Measurements from ENCODE around the gene PSPC1.
"Not testable (repeated sequence)": the region's sequence is repeated elsewhere in the genome, so short reads cannot be mapped to it uniquely, and the experiment has no call there.

The PSPC1 gene, protein sequence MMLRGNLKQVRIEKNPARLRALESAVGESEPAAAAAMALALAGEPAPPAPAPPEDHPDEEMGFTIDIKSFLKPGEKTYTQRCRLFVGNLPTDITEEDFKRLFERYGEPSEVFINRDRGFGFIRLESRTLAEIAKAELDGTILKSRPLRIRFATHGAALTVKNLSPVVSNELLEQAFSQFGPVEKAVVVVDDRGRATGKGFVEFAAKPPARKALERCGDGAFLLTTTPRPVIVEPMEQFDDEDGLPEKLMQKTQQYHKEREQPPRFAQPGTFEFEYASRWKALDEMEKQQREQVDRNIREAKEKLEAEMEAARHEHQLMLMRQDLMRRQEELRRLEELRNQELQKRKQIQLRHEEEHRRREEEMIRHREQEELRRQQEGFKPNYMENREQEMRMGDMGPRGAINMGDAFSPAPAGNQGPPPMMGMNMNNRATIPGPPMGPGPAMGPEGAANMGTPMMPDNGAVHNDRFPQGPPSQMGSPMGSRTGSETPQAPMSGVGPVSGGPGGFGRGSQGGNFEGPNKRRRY

DNA sequence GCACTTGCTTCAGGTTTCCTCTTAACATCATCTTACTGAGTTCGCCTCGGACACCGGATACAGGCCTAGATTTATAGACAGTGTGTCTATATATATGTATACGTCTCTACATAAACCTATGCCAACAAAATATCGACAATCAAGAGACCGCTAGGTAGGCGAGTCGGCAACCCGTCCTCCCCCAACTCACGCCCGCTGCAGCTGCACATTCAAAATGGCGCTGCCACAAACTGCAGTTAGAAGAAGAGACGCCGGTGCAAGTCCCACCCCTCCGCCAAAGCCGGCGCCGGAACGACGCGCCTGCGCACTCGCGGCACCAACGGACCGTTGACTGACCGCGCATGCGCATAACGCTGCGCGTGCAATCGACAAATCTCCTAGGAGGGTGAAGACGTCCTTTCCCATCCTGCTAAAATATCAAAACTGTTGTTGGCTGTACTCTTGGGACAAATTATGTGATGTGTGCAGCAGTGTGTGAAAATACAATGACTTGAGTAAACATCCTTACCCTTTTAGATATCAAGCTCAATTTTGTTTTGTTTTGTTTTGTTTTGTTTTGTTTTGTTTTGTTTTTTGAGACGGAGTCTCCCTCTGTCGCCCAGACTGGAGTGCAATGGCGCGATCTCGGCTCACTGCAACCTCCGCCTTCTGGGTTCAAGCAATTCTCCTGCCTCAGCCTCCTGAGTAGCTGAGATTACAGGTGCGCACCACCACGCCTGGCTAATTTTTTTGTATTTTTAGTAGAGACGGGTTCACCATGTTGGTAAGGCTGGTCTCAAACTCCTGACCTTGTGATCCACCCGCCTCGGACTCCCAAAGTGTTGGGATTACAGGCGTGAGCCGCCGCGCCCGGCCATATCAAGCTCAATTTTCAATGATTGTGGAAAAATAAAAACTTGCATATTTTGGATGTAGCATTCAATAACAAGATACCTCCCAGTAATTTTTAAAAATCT is at the start of gene PSPC1:
PSPC1 (minus strand) TSS at position 219 of the 956 bp plus-strand sequence; CDS start at position 31, 188 bp downstream.
- peak; percentile 97 for DNase-seq

DNA sequence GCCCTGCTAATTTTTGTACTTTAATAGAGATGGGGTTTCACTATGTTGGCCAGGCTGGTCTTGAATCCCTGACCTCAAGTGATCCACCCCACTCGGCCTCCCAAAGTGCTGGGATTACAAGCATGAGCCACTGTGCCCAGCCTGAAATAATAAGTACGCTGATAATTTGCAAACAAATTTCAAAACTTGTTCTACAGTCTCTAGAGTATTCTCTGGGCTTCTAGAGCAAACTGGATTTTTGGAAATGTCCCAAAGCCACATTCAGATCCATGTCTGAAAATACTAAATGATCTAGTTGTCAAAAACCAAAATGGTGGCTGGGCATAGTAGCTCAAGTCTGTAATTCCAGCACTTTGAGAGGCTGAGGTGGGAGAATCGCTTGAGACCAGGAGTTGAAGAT is 39.9 kb upstream of the PSPC1 start:
- no peak for DNase-seq

DNA sequence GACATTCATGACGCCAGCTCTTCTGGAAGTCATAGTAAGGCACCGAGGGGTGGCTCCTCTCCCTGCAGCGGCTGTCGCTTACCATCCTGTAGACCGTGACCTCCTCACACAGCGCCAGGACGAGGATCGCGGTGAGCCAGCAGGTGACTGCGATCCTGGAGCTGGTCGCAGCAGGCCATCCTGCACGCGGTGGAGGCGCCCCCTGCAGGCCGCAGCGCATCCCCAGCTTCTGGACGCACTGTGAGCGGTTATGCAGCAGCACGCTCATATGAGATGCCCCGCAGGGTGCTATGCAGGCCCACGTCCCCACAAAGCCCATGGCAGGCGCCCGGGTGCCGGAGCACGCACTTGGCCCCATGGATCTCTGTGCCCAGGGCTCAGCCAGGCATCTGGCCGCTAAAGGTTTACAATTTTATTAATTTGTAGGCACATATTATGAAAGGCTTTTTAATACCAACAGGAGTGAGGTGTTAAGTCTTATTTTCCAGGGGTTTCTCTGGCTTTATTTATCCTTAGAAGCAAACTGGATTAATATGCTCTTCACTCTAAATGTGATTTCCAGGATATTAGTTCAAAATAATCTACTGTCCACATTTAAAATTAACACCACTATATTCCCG is 35.6 kb upstream of the PSPC1 start:
- peak; percentile 48 for DNase-seq

DNA sequence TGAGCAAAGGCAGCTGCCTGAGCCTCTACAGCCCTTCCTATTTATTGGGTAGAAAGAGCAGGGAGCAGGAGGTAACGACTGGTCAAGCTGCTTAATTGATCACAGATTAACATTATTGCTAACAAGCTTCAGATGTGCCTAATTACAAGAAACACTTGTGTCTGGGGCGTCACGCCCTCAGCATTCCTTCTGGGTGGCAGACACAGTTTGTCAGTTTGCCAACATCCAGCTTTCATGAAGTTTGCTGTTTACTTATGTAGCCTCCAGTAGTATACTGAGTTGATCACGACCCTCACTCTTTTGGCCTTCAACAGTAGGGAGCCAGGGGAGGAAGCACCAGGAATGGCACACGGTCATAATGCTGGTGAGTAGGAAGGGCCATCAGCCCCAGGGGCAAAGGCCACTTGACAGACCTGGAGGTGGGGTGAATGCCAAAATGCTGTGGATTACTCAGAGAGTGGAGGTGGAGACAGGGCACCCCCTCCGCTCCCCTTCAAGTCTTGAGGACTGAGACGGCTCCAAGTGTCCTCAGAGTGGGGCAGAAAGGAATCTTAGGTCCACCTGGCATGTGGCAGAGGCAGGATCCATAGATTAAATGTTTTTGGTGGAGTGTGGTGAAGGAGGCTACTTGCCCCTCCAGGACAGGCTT is 34.9 kb upstream of the PSPC1 start:
- DNase-seq, result no peak

DNA sequence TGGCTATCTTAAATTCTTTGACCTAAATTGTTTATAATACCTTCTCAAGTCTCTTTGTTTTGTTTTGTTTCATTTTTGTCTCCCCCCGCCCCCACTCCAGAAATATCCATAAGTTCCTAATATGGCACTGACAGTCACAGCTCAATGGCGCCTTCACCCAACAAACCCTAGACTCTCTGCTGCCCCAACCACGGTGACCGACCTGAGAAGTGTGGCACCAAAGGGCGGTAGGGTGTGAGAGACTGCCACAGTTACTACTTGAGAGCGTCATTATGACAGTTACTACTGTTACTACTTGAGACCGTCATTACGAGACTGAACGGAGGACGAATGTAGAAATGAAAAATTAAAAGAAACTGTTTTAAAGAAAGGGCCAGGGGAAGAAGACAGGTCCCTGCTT is 34.4 kb upstream of the PSPC1 start:
- no peak for DNase-seq

DNA sequence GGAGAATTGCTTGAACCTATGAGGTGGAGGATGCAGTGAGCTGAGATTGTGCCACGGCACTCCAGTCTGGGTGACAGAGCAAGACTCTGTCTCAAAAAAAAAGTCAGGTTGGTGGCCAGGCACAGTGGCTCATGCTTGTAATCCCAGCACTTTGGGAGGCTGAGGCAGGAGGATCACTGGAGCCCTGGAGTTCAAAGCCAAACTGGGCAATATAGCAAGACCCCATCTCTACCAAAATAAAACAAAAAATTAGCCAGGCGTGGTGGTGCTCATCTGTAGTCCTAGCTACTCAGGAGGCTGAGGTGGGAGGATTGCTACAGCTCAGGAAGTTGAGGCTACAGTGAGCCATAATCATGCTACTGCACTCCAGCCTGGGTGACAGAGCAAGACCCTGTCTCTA is 33.1 kb upstream of the PSPC1 start:
- DNase-seq, result not testable (repeated sequence)

DNA sequence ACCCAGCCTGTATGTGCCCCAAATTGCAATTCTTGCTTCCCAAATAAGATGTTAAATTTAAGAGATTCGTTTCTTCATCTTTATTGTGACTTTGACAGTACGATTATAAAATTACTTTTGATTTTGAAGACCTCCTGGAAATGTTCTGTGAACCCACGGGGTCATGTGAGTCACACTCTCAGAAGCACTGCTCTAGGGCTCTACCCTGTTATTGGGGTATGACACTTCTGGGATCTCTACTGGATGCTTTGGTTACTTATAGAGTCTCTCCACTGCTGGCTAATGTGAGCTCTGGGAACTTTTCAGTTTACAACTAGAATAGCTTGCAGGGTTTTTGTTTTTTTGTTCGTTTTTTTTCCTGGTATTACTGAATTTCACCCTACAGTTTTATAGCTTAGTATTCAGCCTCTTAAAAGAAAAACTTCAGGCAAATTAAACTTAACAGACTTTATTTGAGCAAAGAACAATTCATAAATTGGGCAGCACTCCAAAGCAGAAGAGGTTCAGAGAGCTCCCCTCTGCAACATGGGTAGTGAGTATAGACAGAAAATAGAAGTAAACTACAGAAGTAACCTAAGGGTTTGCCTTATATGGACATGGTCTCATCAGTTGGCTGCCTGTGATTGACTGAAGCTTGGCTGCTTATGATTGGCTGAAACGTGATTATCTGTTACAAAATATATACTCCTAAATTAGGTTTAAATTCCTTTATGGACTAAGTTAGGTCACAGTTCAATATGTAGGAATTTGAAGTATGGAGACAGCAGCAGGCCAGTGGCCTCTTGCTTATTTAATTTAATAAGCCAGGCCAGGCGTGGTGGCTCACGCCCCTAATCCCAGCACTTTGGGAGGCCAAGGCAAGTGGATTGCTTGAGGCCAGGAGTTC is 28.5 kb upstream of the PSPC1 start:
- no peak for DNase-seq

DNA sequence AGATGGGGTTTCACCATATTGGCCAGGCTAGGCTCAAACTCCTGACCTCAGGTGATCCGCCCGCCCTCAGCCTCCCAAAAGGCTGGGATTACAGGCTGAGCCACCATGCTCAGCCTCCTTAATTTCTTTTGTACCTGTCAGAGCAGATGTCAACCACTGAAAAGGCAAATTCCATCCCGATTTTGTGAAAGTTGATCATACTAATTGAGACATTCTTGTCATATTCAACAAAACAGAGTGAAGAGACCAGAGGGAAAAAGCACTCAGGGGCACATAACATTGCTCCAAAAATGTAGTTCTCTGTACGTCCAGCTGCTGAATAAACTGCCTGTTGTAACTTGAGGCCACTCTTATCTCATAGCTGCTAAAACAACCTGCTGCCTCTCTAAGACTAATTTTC is 27.4 kb upstream of the PSPC1 start:
- no peak for DNase-seq

DNA sequence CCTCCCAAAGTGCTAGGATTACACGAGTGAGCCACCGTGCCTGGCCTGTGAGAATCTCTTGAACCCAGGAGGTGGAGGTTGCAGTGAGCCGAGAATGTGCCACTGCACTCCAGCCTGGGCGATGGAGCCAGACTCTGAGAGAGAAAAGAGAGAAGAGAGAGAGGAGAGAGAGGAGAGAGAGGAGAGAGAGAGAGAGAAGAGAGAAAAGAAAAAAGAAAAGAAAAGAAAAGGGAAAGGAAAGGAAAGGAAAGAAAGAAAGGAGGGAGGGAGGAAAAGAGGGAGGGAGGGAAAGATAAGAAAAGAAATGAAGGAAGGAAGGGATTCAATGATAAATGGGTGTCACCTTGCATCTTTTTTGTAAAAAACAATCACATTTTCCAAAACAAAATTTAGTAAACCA is 23.0 kb upstream of the PSPC1 start:
- no peak for DNase-seq

DNA sequence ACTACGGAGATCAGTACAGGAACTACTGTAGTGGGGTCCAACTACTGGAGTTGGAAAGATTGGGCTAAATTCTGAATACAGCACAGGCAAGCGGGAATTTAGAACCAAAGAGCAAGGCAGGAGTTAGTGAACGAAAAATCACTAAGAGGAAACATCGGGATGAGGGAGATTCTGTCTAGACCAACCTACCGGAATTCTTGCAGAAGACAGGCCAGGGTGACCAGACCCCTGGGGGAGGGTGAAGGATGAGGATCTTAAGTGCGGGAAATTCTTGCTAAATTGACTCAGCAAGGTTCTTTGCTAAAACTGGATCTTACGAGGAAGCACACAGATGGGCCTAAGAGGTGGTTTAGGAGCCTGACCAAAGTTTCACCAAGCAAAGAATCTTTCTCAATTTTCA is 13.2 kb upstream of the PSPC1 start:
- no peak for DNase-seq

DNA sequence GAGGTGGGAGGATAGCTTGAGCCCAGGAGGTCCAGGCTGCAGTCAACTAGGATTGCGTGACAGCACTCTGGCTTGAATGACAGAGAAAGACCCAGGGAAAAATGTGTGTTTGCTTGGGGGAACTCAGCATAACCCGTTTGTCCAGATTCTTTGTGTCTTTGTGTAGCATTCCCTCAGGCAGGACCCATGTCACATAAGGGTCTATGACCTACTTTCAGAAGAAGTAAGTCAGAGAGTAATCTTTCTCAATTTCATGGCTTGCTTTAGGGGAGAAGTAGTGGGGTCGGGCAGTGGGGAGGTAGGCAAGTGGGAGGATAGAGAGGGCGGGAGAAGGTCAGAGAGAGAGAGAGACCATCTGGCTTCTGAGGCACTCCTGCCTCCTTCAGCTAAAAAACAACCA is 11.9 kb upstream of the PSPC1 start:
- no peak for DNase-seq

DNA sequence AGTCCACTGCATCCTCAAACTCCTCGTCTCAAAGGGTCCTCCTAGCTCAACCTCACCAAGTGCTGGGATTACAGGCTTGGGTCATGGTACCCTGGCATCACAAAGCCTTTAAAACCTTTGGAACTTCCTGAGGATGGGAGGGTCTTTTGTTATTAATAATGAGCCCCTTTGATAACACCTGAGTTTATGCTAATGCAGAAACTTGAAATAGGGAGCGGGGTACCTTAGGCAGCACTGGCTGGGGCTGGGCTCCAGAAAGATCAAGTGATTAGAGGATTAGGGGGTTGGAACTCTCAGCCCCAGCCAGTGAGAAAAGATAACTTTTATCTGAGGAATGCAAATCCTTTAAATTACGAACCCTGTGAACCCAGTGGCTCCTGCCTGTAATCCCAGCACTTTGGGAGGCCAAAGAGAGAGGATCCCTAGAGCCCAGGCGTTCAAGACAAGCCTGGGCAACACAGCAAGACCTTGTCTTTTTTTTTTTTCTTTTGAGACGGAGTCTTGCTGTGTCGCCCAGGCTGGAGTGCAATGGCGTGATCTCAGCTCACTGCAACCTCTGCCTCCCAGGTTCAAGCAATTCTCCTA is 9.3 kb upstream of the PSPC1 start:
- DNase-seq, result no peak

DNA sequence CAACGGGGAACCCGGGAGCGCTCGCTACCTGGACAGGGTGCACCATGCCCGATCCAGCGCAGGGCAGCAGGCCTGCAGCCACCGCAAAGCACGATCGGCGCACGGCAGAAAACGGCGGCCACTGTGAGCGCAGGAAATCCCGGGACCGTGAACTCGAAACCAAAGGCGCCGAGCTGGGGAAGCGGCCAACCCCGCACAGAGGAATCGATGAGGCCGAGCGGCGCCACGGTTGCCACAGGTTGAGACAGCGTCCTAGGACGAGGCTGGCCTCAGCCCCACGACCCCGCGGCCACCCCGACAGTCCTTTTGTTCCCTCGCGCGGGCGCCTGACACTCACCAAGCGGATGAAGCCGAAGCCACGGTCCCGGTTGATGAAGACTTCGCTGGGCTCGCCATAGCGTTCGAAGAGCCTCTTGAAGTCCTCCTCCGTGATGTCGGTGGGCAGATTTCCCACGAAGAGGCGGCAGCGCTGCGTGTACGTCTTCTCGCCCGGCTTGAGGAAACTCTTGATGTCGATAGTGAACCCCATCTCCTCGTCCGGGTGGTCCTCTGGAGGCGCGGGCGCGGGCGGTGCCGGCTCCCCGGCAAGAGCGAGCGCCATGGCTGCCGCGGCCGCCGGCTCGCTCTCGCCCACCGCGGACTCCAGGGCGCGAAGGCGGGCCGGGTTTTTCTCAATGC is 557 bp downstream of the PSPC1 start:
- peak; percentile 89 for DNase-seq

DNA sequence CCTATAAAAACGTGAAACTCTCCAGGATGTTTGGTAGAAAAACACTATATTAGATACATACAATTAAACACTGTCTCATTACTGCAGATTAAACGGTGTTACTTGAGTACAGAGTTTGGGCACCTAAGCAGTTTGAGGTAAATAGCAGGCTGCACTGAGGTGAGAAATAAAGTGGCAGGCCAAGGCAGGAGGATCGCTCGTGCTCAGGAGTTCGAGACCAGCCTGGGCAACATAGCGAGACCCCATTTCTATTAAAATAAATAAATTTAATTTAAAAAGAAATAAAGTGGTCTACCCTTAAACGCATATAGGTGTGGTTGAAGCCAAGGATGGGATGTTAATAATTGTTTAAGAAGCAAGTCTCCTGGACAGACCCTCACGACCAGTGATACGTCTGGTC is 1.2 kb downstream of the PSPC1 start:
- DNase-seq, result no peak

DNA sequence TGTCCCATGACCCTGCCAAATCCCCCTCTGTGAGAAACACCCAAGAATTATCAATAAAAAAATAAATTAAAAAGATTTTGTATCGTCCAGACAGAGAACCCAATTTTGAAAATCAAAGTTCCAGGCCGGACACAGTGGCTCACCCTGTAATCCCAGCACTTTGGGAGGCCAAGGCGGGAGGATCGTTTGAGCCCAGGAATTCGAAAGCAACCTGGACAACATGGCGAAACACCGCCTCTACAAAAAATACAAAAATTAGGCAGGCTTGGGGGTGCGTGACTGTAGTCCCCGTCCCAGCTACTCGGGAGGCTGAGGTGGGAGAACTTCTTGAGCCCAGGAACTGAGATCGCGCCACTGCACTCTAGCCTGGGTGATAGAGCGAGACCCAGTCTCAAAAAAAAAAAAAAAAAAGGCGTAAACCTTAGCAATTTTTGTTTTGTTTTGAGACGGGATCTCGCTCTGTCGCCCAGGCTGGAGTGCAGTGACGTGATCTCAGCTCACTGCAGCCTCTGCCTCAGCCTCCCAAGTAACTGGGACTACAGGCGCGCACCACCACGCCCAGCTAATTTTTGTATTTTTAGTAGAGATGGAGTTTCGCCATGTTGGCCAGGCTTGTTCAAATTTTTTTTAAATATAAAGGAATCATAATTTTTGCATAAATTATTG is 1.9 kb downstream of the PSPC1 start:
- DNase-seq, result peak; percentile 9

DNA sequence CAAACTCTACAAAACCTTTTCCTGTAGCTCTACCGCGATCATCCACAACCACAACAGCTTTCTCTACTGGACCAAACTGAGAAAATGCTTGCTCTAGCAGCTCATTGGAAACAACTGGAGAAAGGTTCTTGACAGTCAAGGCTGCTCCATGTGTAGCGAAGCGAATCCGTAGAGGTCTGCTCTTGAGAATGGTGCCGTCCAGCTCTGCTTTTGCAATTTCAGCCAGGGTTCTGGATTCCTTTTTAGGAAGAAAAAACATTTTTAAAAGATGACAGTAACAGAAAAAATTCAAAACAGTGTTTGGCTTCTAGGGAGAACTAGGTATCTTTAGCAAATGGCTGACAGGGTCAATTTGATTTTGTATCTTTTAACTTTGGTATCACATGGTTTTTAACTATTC is 10.4 kb downstream of the PSPC1 start:
- DNase-seq, result no peak

DNA sequence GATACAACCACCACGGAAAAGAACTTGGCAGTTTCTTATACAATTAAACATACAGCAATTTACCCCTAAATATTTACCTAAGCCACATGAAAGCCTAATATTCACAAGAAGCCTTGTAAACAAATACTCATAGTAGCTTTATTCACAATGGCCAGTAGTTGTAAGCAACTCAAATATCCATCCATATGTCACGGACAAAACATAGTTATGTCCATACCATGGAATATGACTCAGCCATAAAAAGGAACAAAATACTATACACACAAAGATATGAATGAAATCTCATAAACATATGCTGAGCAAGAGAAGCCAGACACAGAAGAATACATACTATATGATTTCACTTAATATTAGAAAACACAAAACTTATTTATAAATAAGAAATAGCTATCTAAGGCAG is 12.9 kb downstream of the PSPC1 start:
- no peak for DNase-seq

DNA sequence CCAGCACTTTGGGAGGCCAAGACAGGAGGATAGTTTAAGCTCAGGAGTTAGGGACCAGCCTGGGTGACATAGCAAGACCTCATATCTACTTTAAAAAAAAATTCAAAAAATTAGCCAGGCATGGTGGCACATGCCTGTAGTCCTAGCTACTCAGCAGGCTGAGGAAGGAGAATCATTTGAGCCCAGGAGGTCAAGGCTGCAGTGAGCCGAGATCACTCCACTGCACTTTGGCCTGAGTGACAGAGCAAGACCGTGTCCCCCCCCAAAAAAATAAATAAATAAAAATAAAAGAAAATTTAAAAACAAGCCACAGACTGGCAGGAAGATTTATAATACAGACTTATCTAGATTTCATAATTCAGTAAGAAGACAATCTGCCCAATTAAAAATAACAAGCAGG is 14.8 kb downstream of the PSPC1 start:
- DNase-seq, result no peak

DNA sequence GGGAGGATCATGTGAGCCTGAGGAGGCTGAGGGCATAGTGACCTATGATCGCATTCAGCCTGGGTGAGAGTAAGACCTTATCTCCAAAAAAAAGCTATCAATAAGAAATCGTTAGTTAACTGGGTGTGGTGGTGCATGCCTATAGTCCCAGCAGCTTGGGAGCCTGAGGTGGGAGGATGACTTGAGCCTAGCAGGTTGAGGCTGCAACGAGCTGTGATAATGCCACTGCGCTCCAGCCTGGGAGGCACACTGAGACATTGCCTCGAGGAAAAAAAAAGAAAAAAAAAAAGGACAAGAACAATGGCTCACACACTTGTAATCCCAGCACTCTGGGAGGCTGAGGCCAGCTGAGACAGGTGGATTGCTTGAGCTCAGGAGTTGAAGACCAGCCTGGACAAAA is 16.2 kb downstream of the PSPC1 start:
- DNase-seq, result no peak

DNA sequence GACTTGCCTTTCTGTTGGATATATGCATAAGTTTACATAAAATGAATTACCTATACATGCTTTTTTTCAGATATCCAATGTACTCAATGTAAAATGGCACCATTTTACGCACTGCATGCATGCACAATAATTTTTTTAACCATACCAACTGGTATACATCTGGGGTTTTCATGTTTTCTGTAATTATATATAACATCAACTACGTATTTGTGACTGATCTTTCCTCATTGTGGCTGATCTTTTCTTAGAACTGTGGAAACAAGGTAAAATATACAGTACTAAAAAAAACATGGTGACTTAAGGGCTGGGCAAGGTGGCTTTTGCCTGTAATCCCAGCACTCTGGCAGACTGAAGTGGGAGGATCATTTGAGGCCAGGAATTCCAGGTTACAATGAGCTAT is 18.5 kb downstream of the PSPC1 start:
- DNase-seq, result no peak
